B cell (primary cell): ENCODE measurements around the gene CDK5RAP3. TPM values are rescaled to one million over a fixed set of nuclear protein-coding genes. Genes with fewer than 3 reads are reported as not detected.
A peak's percentile ranks its signal among the peaks of the same experiment; 100 is the strongest.
"Not testable (repeated sequence)": the region's sequence is repeated elsewhere in the genome, so short reads cannot be mapped to it uniquely, and the experiment has no call there.

ENCODE experiments used
- ATAC-seq: fragments of 200-7000 bp; cut with Tn5 transposase; one replicate; pipeline ENCODE4 v1.10.0; 2021; ENCODE audit warnings: low read depth, mild to moderate bottlenecking, moderate number of reproducible peaks, moderate library complexity
- CTCF ChIA-PET: fragments of 350-600 bp; sonication (Branson Sonifier 250); formaldehyde crosslinking; loops from one replicate; lab custom pipeline; 2021; ENCODE audit warnings: antibody characterized with exemption, inconsistent platforms; lab: Charles Lee
- POLR2A ChIA-PET: fragments of 350-600 bp; sonication (Branson Sonifier 250); formaldehyde crosslinking; loops from one replicate; lab custom pipeline; 2021; ENCODE audit warnings: antibody characterized with exemption; lab: Charles Lee
- DNase-seq: peaks from one replicate; pipeline ENCODE4 v3.0.0; 2013
- H2AFZ ChIP-seq: 2 replicates; pipeline ENCODE4 v1.6.1; 2012; ENCODE audit warnings: mild to moderate bottlenecking, low read depth, low read length; ENCODE audit not compliant: insufficient read depth, poor library complexity, severe bottlenecking
- H3K27ac ChIP-seq, 2 donors: 1 replicate in 1 of 2; 2 replicates in 1 of 2; pipeline ENCODE4 v1.5.1; 2012 to 2013; ENCODE audit warnings: low read length in 2 of 2, mild to moderate bottlenecking in 2 of 2, moderate library complexity in 1 of 2
- H3K27me3 ChIP-seq, 4 experiments: fragments of 200-600 bp in 1 of 4; sonication (generic) in 1 of 4; replicated peaks in 1 of 4; 1 replicate in 2 of 4; 2 replicates in 2 of 4; pipeline versions ENCODE4 v1.6.1 to v1.7.0; 2013 to 2016; ENCODE audit warnings: low read length in 3 of 4, mild to moderate bottlenecking in 2 of 4, mixed read lengths in 1 of 4, moderate library complexity in 1 of 4; ENCODE audit not compliant: insufficient read depth in 4 of 4, control insufficient read depth in 3 of 4; ENCODE audit errors: control extremely low read depth in 1 of 4
- H3K36me3 ChIP-seq, 2 experiments: replicated peaks in 1 of 2; 1 replicate in 1 of 2; 2 replicates in 1 of 2; pipeline versions ENCODE4 v1.6.1 to v1.7.1; 2013; ENCODE audit warnings: low read length in 1 of 2; ENCODE audit not compliant: insufficient read depth in 2 of 2, control insufficient read depth in 1 of 2; ENCODE audit errors: control extremely low read depth in 1 of 2, extremely low read depth in 1 of 2
- H3K4me1 ChIP-seq, 2 donors: fragments of 200-600 bp in 1 of 2; sonication (generic) in 1 of 2; 1 replicate in 1 of 2; 2 replicates in 1 of 2; pipeline versions ENCODE4 v1.5.1 to v1.6.1; 2013 to 2017; ENCODE audit warnings: low read length in 2 of 2; ENCODE audit not compliant: control insufficient read depth in 2 of 2, insufficient read depth in 2 of 2
- H3K4me2 ChIP-seq: replicated peaks from 2 replicates; pipeline ENCODE3; 2012; ENCODE audit warnings: mild to moderate bottlenecking, low read depth, low read length; ENCODE audit not compliant: poor library complexity, severe bottlenecking
- H3K4me3 ChIP-seq, 5 experiments: fragments of 200-600 bp in 1 of 5; sonication (generic) in 1 of 5; 1 replicate in 3 of 5; 2 replicates in 2 of 5; pipeline versions ENCODE4 v1.5.1 to v1.7.0; 2011 to 2016; ENCODE audit warnings: low read length in 4 of 5, mild to moderate bottlenecking in 4 of 5, low read depth in 2 of 5, control low read depth in 1 of 5, moderate library complexity in 1 of 5; ENCODE audit not compliant: insufficient read depth in 1 of 5; ENCODE audit errors: control extremely low read depth in 1 of 5, extremely low read depth in 1 of 5
- H3K79me2 ChIP-seq: fragments of 200-600 bp; sonication (generic); one replicate; pipeline ENCODE4 v1.6.0; 2016; ENCODE audit warnings: low read length; ENCODE audit not compliant: control insufficient read depth, insufficient read depth
- H3K9ac ChIP-seq: fragments of 200-600 bp; sonication (generic); 2 replicates; pipeline ENCODE4 v1.6.1; 2017; ENCODE audit warnings: mild to moderate bottlenecking, low read length, moderate library complexity
- H3K9me3 ChIP-seq, 3 donors: one replicate each; pipeline versions ENCODE4 v1.6.1 to v1.7.1; 2013; ENCODE audit warnings: low read length in 2 of 3; ENCODE audit not compliant: control insufficient read depth in 2 of 3, insufficient read depth in 1 of 3; ENCODE audit errors: control extremely low read depth in 1 of 3
- H4K20me1 ChIP-seq: 2 replicates; pipeline ENCODE4 v1.6.0; 2012; ENCODE audit warnings: mild to moderate bottlenecking, low read length; ENCODE audit not compliant: insufficient read depth, control insufficient read depth, poor library complexity, severe bottlenecking
- H3K27ac Mint-ChIP-seq: one replicate; pipeline ENCODE4 v1.8.0; 2021; ENCODE audit warnings: mixed read lengths
- H3K27me3 Mint-ChIP-seq: one replicate; pipeline ENCODE4 v1.8.0; 2021; ENCODE audit warnings: mixed read lengths
- H3K4me1 Mint-ChIP-seq: one replicate; pipeline ENCODE4 v1.8.0; 2021; ENCODE audit warnings: mixed read lengths
- H3K4me3 Mint-ChIP-seq: one replicate; pipeline ENCODE4 v1.8.0; 2021; ENCODE audit warnings: mixed read lengths
- H3K9me3 Mint-ChIP-seq: one replicate; pipeline ENCODE4 v1.8.0; 2022; ENCODE audit warnings: mixed read lengths; ENCODE audit not compliant: insufficient read depth
- EZH2 ChIP-seq: IDR thresholded peaks from 2 replicates; pipeline ENCODE4 v1.6.1; 2012; ENCODE audit warnings: borderline replicate concordance, low read depth, mild to moderate bottlenecking, moderate library complexity, low read length; ENCODE audit not compliant: insufficient read depth, poor library complexity, severe bottlenecking
- WGBS: methylation state at CpG from one replicate; pipeline ENCODE4 v1.1.5; 2013; ENCODE audit warnings: missing lambda C conversion rate; ENCODE audit not compliant: insufficient coverage; 5-methylcytosine and 5-hydroxymethylcytosine counted together
- intact Hi-C: fragments of 100-400 bp; cut with micrococcal nuclease; formaldehyde crosslinking; loops from one replicate; pipeline ENCODE4 v1.10.0; 2022
- polyA plus RNA-seq: library from polyadenylated mRNA; depleted of rRNA; stranded (reverse); fragments of >200 nt; gene quantifications from 2 replicates; pipeline ENCODE4 v1.2.3, GENCODE V29; 2012
- total RNA-seq, 2 donors: library from RNA; stranded (reverse); fragments of 120-200 nt in 1 of 2; gene quantifications; 1 replicate in 1 of 2; 2 replicates in 1 of 2; pipeline versions ENCODE4 v1.2.3 to v1.2.4, GENCODE V29; 2013 to 2022
- TF ChIP-seq, protein P1 (sequence below): fragments of 200-600 bp; IDR thresholded peaks from one replicate; pipeline ENCODE4 v1.8.0; 2022; ENCODE audit warnings: antibody characterized with exemption, mild to moderate bottlenecking

CDK5RAP3 gene
- total and polyA plus RNA-seq, 2 donors (not counting 1 experiment from before 2014, with no cell fraction given), result 417 to 728 TPM

DNA sequence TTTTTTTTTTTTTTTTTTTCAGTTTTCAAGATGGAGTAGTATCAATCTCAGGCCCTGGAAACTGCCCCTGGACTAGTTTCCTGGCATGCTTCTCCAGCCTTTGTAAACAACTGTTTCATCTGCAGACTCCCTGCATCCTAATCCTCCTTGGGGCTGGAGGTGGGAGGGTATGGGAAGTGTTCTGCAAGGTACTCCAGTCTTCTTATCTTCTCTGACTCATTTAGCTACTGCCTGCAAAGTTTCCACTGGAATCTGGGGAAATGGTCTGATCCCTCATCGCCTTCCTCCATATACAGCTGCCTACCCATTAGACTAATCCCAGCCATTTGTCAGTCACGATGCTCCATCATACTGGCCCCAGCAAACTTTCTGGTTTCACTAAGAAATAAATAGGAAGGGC is 45.2 kb downstream of the CDK5RAP3 start:
- Mint-ChIP-seq H3K4me1 (peaks cover 28% of the 10 kb centered on the region), H3K4me3 (no peak overlapping the region)

DNA sequence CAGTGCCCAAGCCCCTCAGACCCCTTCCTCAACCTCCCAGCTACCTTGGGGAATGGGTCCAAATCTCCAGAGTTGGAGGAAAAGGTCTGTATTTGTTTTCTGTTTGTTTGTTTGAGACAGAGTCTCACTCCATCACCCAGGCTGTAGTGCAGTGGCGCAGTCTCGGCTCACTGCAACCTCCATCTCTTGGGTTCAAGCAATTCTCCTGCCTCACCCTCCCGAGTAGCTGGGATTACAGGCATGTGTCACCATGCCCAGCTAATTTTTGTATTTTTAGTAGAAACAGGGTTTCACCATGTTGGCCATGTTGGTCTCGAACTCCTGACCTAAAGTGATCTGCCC is 46.9 kb downstream of the CDK5RAP3 start:
- H3K27ac ChIP-seq, intact Hi-C loops, H3K9me3 ChIP-seq, H3K4me2 ChIP-seq, H3K79me2 ChIP-seq, H3K4me3 ChIP-seq, H3K4me1 ChIP-seq, DNase-seq, H4K20me1 ChIP-seq, H3K9ac ChIP-seq, ATAC-seq, H3K9me3 Mint-ChIP-seq, H2AFZ ChIP-seq, H3K36me3 ChIP-seq: not testable (repeated sequence)
- ChIA-PET CTCF (interaction anchor here (1.0 to 4.7 kb wide), 15 partner anchors 8 to 334 kb away, joined by 3 to 54 read pairs (median 5); partner anchors contain the start of genes CDK5RAP3 and SNX11), POLR2A (interaction anchor here (1.0 kb wide), 1 partner anchor 71 kb away, joined by 4 read pairs; no protein-coding TSS in a partner anchor)
- peaks cover 0 to 55% (median 17%) of the 10 kb centered on the region in 4 experiments for H3K27me3 ChIP-seq
- H3K4me3 Mint-ChIP-seq, result peak overlapping the region; percentile 76
- H3K27ac Mint-ChIP-seq, result peak overlapping the region; percentile 89
- 92% methylated on average over 1 of the region's 4 CpGs for WGBS
- H3K4me1 Mint-ChIP-seq, result peaks cover 15% of the 10 kb centered on the region
- peaks cover 23% of the 10 kb centered on the region for H3K27me3 Mint-ChIP-seq

More for the DNA sequence above, 45.2 kb downstream of the CDK5RAP3 start:
- Histone ChIP-seq H3K79me2 (no peaks in the 10 kb centered on the region), H2AFZ (no peak overlapping the region), H3K4me1 (peaks cover 14% of the 10 kb centered on the region in 2 donors), H3K4me3 (no peak overlapping the region), H3K9ac (no peak overlapping the region), H3K9me3 (peaks cover 0 to 3% (median 0%) of the 10 kb centered on the region in 3 donors), H3K36me3 (no peaks in the 10 kb centered on the region), H3K4me2 (no peak overlapping the region), H3K27ac (no peak overlapping the region), H3K27me3 (peaks cover 0 to 55% (median 18%) of the 10 kb centered on the region in 4 experiments), H4K20me1 (no peaks in the 10 kb centered on the region)
- WGBS, result 75% methylated on average over 2 of the region's 2 CpGs
- TF ChIP-seq EZH2, result no peak
- TF ChIP-seq, protein P1, sequence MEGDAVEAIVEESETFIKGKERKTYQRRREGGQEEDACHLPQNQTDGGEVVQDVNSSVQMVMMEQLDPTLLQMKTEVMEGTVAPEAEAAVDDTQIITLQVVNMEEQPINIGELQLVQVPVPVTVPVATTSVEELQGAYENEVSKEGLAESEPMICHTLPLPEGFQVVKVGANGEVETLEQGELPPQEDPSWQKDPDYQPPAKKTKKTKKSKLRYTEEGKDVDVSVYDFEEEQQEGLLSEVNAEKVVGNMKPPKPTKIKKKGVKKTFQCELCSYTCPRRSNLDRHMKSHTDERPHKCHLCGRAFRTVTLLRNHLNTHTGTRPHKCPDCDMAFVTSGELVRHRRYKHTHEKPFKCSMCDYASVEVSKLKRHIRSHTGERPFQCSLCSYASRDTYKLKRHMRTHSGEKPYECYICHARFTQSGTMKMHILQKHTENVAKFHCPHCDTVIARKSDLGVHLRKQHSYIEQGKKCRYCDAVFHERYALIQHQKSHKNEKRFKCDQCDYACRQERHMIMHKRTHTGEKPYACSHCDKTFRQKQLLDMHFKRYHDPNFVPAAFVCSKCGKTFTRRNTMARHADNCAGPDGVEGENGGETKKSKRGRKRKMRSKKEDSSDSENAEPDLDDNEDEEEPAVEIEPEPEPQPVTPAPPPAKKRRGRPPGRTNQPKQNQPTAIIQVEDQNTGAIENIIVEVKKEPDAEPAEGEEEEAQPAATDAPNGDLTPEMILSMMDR, result no peak
- no peak overlapping the region for H3K27ac Mint-ChIP-seq
- POLR2A ChIA-PET, result interaction anchor here (0.6 kb wide), 2 partner anchors 32 to 72 kb away, joined by 3 read pairs; no protein-coding TSS in a partner anchor
- DNase-seq (no peak), ATAC-seq (no peak)
- CTCF ChIA-PET, result interaction anchor here (1.3 to 3.7 kb wide), 4 partner anchors 37 to 175 kb away, joined by 3 to 20 read pairs (median 6); partner anchors contain the start of gene SCRN2
- intact Hi-C loops, result no loop called here
- peaks cover 22% of the 10 kb centered on the region for H3K27me3 Mint-ChIP-seq
- H3K9me3 Mint-ChIP-seq, result no peaks in the 10 kb centered on the region
